Measurements from ENCODE around the gene RPS6KA4. TPM values are rescaled to one million over a fixed set of nuclear protein-coding genes. Genes with fewer than 3 reads are reported as not detected.

Gene RPS6KA4
- total RNA-seq, 1 donor: 72.1 TPM

DNA sequence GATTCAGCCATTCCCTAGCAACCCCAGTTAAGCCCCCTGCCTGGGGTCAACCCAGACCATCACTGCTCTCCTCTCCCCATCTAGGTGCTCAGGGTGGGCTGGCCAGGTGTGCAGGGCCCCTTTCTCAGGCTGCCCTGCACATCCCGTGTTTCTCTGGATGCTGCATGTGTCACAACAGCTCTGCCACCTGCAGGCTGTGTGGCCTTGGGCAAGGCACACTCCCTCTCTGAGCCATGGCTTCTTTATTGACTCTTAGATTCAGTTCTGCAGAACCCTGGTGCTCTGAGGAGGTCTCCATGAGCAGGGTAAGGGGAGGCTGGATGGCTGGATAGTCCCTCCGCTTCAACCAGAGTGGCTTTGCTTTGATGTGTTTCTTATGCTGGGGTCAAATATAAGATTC lies 24.6 kb downstream of the RPS6KA4 start:
- TF ChIP-seq, protein P1, sequence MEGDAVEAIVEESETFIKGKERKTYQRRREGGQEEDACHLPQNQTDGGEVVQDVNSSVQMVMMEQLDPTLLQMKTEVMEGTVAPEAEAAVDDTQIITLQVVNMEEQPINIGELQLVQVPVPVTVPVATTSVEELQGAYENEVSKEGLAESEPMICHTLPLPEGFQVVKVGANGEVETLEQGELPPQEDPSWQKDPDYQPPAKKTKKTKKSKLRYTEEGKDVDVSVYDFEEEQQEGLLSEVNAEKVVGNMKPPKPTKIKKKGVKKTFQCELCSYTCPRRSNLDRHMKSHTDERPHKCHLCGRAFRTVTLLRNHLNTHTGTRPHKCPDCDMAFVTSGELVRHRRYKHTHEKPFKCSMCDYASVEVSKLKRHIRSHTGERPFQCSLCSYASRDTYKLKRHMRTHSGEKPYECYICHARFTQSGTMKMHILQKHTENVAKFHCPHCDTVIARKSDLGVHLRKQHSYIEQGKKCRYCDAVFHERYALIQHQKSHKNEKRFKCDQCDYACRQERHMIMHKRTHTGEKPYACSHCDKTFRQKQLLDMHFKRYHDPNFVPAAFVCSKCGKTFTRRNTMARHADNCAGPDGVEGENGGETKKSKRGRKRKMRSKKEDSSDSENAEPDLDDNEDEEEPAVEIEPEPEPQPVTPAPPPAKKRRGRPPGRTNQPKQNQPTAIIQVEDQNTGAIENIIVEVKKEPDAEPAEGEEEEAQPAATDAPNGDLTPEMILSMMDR (IDR thresholded peaks at IDR 0.05; ENCODE audit: insufficient read depth, low read length): no peak
- DNase-seq (ENCODE audit: low read depth): no peak
- H3K4me3 ChIP-seq (ENCODE audit: low read depth, low read length): no peak overlapping the region

DNA sequence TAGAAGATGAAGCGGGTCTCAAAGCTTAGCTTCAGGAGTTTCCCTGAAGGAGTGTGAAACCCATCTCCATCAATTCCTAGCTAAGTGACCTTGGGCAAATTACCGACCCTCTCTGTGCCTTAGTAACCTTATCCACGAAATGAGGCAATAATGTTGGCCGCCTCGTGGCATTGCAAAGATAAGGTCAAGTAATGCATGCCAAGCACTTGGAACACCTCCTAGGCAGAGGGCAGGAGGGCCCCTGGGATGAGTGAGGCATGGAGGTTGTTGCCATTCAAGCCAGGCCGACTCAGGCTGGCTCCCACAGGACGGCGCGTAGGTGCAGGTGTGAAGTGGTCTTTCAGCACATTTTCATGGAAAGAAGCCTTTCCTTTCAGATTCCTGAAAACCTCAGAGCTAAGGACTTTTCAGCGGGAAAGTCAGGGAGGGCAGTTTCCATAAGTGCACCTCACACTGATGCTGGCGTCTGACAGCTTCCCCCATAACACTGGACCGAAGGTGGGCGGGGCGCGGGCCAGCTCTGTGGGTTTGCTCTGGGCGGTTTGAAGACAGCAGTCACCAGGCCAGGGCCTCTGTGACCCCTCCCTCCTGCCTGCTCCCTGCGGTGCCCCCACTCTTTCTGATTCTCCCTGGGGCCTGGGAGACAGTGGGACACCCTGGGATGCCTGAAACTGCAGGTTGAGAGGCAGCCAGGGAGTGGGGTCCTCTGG lies 25.2 kb downstream of the RPS6KA4 start:
- TF ChIP-seq, protein P1 (IDR thresholded peaks at IDR 0.05; ENCODE audit: insufficient read depth, low read length): no peak
- peak; percentile 26 for DNase-seq (ENCODE audit: low read depth)
- H3K4me3 ChIP-seq (ENCODE audit: low read depth, low read length): no peak overlapping the region

DNA sequence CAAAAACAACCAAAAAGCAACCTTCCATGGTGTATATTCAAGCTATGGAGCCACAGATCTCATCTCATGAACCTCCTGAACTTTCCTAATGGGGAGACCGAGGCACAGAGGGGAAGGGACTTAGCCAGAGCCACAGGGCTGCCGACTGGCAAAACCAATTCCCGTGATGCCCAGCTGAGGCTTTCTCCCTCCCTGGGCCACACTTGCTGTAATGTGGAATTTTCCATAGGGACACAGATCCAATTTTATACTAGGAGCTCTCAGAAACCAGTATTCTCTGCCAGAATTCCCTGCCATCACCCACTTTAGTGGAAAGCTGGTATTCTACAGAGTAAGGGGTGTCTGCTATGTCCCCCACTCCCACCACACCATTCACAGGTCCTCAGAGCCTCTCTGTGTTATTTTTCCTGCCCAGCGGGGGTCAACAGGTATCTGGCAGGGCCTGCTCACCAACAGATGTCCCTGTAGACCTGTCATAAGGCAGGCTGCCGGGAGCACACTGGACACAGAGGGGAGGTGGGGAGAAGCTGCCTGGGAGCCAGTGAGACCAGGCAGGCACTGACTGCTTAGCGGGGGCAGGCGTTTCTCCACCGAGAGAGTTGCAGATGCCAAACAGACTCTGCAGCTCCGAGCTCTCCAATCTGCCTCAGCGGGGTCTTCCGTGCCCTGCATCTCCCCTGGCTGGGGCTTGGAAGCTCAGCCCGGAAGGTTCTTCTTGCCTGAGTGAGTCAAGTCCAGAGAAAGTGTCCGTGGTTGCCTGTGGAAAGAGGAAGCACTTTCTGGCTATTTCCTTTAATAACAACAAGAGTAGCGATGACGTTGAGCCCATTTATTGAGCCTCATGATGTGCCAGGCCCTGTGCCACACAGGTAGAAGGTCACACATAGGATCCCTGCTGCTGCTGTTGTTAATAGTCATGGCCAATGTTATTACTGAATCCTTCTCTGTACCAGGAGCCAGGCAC lies 26.3 kb downstream of the RPS6KA4 start:
- no peak for DNase-seq (ENCODE audit: low read depth)
- no peak overlapping the region for H3K4me3 ChIP-seq (ENCODE audit: low read depth, low read length)
- TF ChIP-seq, protein P1 (IDR thresholded peaks at IDR 0.05; ENCODE audit: insufficient read depth, low read length): no peak

DNA sequence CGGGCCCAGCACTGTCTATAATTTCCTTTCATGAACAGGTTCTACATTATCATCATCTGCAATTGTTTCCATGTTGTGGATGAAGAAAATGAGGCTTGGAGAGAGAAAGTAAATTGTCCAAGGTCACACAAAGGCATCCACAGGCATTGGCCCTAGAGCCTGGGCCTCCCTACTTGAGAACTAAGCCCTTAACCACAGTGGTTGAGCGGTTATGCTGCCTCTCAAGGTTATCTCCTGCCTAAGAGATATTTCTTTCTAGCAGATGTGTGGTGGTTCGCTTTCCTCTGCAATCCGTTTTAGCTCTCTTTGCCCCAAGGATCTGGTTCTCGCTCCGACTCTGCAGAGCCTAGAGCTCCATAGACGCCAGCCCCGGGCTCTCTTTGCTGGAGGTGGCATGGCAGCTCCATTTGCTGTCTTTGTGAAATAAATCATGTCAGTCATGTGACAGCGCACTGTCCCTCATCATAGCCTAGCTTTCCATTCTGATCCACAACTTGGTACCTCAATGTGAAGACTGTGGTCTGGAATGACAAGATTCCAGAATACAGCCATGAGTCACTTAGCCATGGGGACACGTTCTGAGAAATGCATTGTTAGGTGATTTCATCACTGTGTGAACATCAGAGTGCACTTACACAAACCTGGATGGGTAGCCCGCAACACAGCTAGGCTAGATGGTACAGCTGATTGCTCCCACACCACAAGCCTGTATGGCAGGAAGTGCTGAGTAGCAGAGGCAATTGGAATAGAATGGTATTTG lies 27.2 kb downstream of the RPS6KA4 start:
- TF ChIP-seq, protein P1 (IDR thresholded peaks at IDR 0.05; ENCODE audit: insufficient read depth, low read length): no peak
- H3K4me3 ChIP-seq (ENCODE audit: low read depth, low read length): no peak overlapping the region
- DNase-seq (ENCODE audit: low read depth): peak; percentile 11

DNA sequence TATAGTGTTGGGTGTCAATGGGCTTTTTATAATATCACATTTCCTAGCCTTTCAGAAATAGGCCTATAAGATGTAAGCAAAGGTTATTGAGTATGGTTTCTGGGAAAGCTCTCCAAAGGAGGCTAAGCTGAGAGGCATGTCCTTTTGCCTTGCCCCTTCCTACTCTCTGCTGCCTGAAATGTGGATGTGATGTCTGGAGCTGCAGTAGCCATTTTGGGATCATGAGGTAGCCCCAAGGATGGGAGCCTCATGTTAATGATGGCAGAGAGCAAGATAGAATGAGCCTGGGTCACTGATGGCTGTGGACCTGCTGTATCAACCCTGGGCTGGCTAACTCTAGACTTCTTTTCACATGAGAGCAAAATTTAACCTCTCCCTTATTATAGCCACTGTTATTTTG lies 29.0 kb downstream of the RPS6KA4 start:
- TF ChIP-seq, protein P1 (IDR thresholded peaks at IDR 0.05; ENCODE audit: insufficient read depth, low read length): no peak
- no peak overlapping the region for H3K4me3 ChIP-seq (ENCODE audit: low read depth, low read length)
- DNase-seq (ENCODE audit: low read depth): no peak

DNA sequence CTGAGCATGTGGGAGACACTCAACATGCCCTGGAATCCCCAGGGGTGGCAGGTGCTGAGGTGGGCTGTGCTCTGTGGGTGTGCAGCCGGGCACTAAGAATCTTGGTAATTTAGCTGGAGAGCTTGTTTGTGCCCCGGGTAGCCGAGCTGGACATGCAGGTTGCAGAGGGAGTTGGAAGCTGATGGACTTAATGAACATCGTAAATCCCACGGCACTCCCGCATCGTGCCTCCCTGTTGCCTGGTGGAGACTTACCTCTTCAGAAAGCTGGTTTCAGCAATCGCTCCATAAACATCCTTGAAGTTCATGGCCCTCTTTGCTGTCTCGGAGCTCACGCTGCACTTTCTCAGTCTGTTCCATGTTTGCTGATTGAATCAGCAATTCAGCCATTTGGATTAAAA lies 29.9 kb downstream of the RPS6KA4 start:
- DNase-seq (ENCODE audit: low read depth): no peak
- no peak overlapping the region for H3K4me3 ChIP-seq (ENCODE audit: low read depth, low read length)
- TF ChIP-seq, protein P1 (IDR thresholded peaks at IDR 0.05; ENCODE audit: insufficient read depth, low read length): no peak

Measured in fibroblast of the aortic adventitia (primary cell).